Stimulated activated CD8-positive, alpha-beta memory T cell treated with anti-CD3 and anti-CD28 coated beads, Interleukin-12 subunit alpha, Interleukin-12 subunit beta, amount 100 ng/mL, for 4 hours (primary cell): ENCODE results near the gene FRRS1.
"Not testable (repeated sequence)": the region's sequence is repeated elsewhere in the genome, so short reads cannot be mapped to it uniquely, and the experiment has no call there.

ENCODE experiments used
- DNase-seq: peaks from one replicate; pipeline ENCODE4 v3.0.0-alpha.2; 2020; ENCODE audit warnings: low read depth

The FRRS1 gene

DNA sequence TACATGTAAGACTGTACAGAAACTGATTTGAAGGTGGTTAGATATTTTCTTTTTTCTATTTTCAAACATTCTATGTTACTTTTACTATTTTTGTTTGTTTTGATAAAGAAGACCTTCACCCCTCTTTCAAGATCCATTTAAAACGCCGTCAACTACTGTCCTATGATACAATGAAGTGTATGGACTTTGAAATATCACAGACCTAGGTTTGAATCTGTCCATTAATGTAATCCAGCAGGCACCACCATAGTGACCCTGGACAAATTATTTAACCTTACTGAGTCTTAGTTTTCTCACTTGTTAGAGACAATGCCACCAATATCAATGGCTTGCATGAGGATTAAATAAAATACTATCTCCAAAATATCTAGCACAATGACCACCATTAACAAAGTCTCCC, 2.0 kb downstream of the FRRS1 start:
- no peak for DNase-seq

DNA sequence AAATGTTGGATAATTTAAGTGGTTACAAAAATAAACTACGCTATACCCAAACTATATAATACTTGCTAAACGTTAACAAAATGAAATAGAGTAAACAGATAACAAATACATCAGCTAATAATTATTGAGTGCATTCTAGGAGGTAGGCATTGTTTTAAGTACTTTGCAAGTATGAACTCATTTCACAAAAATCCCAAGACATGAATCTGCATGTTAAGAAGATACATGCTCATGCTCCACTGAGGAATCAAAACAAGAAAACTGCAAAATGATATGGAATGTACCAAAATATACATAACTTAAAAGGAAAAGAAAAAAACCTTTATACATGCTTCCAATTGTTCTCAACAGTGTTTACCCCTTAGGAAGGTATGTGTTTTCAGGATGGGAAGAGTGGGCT, 2.5 kb downstream of the FRRS1 start:
- no peak for DNase-seq

DNA sequence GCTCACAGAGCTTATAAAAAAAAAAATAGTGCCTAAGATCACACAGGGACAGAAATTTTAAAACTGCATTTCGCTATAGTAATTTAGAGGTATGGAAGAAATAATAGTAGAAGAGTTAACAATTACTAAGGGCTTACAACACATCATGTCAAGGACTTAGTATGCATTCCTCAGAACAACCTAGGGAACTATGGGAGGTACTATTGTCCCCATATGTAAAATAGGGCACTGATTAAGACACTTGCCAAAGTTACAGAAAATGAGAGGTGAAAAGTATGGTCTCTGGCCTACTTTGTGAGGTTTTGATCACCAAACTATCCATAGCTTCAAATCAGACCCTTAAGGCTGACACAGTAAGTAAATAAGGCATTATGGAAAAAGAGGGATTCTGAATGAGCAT, 4.7 kb downstream of the FRRS1 start:
- DNase-seq: no peak

DNA sequence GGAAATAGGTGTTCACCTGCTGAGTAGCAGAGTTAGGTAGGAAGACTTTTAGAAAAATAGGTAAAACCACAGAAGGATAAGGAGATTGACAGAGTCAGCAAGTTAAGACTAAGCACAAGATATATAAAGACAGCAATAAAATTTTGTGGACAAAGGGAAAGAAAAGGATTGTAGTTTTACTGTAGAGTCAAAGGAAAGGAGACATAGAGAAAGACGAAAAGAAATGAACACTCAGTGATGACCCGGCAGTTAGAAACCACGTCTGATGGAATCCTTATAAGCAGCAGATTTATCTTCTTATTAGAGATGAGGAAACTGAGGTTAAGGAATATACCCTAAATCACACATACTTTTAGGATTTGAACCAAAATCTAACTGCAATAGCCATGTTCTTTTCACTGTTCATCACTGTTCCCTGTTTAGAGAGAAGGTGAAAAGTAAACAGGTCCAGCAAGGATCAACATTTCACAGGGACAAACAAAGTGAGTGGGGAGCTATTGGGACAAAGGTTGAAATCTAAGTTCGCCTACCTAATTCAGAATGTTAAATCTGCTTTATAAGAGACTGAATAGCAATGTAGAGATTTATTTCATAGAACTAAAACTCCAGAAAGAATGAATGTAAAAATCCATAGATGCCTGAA, 6.8 kb downstream of the FRRS1 start:
- DNase-seq: no peak

DNA sequence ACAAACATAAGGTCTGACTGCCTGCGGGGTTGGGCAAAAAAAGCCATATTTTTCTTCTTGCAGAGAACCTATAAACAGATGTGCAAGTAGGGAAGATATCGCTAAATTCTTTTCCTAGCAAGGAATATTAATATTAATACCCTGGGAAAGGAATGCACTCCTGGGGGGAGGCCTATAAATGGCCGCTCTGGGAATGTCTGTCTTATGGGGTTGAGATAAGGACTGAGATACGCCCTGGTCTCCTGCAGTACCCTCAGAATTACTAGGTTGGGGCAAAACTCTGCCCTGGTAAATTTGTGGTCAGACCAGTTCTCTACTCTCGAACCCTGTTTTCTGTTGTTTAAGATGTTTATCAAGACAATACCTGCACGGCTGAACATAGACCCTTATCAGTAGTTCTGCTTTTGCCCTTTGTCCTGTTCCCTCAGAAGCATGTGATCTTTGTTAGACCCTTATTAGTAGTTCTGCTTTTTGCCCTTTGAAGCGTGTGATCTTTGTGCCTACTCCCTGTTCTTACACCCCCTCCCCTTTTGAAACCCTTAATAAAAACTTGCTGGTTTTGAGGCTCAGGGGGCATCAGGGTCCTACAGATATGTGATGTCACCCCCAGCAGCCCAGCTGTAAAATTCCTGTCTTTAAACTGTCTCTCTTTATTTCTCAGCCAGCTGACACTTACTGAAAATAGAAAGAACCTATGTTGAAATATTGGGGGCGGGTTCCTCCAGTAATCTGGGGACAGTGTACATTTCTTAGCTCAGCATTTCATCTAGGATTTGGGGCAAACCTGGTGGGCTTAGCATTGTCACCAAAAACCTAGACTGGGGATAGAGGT, 7.5 kb downstream of the FRRS1 start:
- DNase-seq: not testable (repeated sequence)

DNA sequence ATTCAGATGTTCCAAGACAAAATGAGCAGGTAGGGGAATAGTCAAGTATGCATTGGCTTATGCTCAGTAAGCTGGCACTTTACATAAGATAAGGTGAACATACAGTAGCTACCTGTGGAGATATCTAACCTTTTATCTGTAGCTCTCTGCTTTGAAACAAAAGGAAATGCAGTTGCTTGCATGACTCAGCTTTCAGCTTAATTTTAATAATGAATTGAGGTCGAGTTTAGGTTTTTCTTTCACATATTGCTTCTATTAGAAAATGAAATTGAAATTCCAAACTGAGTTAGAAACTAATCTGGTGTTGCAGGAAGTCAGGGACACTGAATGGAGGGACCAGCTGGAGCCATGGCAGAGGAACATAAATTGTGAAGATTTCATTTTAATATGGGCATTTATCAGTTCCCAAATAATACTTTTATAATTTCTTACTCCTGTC, 8.3 kb downstream of the FRRS1 start:
- DNase-seq: no peak

DNA sequence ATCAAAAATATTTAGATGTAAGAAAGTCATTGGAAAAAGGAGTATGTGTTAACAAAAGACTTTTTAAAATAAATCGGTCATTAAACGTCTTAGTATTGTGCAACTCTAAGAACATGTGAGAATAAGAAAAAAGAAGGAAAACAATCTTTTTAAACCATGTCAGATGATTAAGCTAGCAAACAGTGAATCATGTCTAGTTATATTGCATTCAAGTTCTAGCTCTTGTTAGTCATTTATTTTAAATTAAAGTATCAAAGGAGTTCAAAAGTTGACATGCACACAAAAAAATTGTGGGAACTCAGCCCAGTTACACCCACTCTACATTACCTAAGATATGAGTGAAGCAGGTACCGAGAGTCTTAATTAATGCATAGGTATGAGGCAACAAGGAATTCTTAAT, 9.8 kb downstream of the FRRS1 start:
- no peak for DNase-seq

DNA sequence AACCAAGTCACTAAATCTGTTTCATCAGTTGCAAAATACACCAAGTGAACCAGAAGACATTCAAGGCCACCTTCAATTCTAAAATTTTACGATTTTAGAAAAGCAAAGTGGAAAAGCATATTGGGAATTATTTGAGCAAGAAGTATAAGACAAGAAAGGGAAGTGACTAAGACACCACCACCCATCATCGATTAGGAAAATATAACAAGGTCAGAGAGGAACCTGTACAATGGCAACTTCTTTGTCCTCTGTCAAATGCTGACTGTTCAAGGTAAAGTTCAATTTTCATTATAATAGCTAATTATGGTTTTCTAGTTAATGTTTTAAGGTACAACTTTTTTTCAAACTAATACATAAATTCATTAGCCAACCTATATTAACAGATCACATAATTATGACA, 10.8 kb downstream of the FRRS1 start:
- DNase-seq: no peak

DNA sequence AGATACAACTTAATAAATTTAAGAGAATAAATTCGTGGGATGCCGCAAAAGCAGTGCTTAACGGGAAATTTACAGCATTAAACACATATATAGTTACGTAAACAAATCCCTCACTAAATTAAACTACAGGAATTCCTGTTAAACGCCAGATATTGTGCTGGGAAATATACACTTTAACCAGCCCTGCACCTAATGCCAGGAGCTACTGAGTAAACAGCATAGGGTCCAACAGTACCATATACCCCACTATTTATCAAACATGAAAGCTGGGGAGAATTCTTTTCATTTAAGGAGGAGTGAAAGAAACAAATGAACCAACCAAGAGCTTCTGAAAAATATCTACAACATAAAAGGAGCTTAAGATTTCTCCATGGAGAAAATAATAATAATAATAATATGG, 11.7 kb downstream of the FRRS1 start:
- no peak for DNase-seq

DNA sequence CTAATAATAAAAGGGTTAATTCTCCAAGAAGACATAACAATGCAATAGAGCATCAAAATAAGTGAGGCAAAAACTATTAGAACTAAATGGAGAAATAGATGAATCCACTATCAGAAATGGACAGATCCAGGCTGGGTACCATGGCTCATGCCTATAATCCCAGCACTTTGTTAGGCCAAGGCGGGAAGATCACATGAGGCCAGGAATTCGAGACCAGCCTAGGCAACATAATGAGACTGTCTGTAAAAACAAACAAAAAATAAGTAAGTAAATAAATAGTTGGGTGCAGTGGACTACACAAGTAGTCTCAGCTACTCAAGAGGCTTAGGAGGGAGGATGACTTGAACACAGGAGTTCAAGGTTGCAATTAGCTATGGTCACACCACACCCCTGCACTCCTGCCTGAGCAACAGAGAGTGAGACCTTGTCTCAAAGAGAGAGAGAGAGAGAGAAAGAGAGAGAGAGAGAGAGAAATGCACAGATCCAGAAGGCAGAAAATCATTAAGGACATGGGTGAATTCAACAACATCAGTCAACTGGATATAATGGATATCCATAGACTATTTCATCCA, 12.3 kb downstream of the FRRS1 start:
- DNase-seq: no peak

DNA sequence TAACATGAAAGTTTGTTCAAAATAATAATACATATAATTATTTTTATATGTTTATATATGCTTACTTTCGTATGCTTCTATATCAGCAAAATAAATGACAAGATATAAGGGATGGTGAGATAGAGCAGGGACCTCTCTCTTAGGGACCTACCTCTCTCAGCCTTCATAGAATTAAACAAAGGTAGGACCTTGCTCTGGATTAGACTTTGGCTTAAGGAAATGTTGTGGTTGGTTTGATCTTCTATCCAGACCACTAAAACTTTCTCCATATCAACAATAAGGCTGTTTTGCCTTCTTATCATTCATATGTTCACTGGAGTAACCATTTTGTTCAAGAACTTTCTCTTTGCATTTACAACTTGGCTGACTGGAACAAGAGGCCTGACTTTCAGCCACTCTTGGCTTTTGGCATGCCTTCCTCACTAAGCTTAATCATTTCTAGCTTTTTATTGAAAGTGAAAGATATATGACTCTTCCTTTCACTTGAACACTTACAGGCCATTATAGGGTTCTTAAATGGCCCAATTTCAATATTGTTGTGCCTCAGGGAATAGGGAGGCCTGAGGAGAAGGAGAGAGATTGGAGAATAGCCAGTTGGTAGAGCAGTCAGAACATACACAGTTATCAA, 14.4 kb downstream of the FRRS1 start:
- DNase-seq: no peak

DNA sequence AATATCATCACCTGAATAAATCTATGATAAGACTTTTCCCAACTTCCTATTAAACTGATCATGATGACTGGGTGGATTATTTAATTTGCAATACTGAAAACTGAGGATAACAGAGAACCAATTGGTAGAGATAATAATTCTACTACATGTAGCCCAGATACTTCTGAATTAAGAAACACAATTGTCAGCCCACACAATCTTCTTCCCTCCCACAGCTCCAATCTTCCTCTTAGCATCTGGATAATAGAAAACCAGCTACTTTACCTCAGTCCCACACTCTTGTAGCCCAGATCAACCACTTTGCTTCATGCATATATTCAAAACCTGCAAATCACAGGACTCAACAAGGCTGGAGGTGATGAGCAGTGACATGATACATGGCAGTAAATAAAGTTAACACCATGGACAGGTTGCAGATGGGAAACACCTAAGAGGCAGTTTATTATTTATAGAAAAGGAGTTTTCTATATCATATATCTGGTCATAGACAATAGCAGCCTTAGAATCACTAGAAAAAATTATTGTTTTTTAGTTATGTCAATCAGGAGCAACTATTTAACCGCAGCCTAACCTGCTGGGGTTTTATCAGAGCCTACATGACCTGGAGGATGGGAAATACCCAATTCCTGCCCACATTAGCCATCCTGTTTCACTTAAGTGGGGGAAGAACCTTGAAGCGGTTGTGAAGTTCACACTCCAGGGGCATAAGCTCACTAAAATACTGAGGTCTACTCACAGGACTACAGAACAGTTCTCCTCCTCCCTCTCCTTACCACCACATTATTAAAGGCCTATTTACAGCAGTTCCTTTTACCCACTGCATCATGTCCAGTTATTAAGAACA, 16.7 kb downstream of the FRRS1 start:
- no peak for DNase-seq

DNA sequence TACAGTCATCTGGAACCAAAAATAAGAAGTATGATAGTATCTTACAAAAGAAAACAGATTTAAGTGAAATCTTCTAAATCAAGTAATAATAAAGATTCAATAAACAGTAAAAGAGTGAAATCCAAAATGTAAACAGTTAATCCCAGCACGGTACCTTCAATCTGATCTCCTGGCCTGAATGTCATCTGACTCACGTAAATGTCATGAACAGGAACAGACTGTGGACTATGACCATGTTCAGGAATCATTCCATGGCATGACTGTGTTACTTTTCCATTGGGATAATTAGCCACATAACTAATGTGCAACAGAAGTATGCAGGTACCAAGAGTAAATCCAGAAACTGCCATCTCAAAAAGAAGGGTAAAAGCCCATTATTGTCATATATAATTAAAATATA, 18.0 kb downstream of the FRRS1 start:
- DNase-seq: no peak

DNA sequence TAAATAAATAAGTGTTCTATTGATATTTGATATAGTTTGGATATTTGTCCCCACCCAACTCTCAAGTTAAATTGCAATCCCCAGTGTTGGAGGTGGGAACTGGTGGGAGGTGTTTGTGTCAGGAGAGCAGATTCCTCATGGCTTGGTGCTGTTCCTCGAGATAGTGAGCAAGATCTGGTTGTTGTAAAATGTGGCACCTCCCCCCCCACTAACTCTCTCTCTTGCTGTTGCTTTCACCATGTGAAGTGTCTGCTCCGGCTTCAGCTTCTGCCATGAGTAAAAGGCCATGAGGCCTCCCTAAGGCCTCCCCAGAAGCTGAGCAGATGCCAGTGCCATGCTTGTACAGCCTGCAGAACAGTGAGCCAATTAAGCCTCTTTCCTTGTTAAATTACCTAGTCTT, 20.8 kb downstream of the FRRS1 start:
- DNase-seq: no peak

DNA sequence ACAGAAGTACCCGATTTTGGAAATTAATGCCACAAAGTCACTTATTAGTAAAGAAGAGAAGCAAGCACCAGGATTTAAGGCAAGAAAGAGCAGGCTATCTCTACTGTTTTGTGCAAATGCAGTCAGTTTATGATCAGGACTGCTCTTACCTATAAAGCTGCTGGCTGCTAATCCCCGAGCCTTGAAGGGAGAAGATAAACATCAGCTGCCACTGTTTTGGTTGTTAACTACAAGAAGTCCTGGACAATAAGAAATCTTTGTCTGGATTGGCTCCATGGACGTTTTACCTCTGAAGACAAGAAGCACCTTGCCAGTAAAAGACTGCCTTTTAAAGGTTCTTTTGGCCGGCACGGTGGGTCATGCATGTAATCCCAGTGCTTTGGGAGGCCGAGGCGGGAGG, 21.4 kb downstream of the FRRS1 start:
- no peak for DNase-seq

DNA sequence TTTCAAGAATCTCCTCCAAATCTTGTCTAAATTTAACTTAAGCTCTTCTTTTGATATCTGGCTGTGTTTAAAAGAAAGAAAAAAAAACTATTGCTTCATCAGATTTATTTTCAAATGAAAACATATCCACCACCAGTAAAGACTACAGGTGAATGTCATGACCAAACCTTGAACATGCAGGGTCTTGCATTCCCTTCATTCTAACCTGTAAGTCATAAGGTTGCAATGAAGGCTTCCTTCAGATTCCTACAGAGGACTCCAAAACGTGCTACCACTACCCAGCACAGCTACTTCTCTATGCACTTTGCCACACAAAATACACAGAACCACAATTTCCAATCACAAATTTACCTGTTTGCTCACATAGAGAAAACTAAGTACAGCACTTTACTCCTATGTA, 26.3 kb downstream of the FRRS1 start:
- DNase-seq: no peak

DNA sequence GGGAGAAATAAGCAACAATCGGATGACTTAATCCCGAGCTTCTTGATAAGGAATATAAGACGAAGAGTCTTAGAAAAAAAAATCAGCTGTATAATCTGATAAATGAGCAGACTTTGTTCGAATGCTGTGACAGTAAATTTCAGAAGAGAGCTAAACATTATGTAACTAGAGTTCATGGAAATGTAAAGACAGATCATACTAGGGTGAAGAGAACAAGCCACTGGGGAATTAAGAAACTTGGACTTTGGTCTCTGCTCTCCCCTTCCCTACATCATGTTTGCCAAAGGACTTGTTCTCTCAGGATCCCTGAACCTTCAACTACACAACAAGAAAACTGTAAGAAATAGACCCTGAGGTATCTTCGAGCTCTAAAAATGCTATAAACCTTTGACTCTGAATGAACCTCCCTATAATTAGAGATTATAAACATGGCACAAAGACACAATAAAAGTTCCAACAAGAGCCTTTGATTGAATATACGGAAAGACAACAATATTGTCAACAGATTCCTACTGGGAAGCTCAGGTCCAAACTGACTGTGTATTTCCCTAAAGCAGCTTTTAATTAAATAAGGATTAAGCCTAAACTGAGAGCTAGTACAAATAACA, 27.5 kb downstream of the FRRS1 start:
- DNase-seq: no peak

DNA sequence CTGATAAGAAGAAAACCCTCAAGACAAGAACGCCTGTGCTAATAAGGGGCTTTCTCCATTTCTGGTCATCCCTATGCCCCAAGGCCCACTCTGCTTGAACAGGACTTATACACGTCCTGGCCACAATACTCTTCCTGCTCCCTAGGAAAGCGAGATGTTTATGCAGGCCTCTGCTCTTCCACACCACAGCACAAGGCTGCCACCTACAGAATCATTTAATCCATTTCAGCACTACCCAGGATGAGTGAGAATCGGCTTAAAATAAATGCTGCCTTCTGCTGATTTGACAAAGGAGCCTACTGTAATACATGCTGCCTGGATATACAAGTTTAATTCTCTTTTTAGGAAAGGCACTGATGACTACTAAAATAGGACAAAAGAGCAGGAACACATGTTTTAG, 29.4 kb downstream of the FRRS1 start:
- no peak for DNase-seq

DNA sequence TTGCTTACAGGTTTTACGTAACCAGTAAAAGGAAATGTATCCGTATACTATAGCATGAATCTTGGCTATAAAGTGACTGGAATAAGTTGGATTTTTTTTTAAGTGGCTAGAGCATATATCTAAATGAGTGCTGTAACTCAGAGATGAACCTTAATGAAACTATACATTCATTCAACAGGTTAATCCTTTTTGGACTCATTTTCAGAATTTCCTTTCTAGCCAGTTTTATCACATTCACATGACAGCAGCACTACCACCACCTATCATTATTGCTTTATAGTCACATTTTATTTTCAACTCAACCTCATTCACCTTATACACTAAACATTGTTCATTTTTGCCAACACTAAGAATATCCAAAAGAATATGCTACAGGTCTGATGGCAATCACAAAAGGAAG, 30.6 kb downstream of the FRRS1 start:
- no peak for DNase-seq

DNA sequence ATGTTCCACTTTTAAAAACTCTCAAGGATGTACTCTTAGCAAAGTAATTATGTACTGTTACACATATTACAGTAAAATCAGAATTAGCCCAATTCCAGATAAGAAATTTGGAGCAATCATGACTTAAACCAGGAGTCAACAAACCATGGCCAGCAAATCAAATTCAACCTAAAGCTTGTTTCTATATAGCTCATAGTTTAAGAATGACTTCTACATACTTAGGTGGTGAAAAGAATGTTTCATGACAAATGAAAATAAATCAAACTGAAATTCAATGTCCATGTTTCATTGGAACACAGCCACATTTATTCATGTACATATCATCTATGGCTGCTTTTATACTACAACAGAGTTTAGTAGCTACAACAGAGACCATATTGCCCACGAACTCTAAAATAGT, 35.1 kb downstream of the FRRS1 start:
- no peak for DNase-seq

DNA sequence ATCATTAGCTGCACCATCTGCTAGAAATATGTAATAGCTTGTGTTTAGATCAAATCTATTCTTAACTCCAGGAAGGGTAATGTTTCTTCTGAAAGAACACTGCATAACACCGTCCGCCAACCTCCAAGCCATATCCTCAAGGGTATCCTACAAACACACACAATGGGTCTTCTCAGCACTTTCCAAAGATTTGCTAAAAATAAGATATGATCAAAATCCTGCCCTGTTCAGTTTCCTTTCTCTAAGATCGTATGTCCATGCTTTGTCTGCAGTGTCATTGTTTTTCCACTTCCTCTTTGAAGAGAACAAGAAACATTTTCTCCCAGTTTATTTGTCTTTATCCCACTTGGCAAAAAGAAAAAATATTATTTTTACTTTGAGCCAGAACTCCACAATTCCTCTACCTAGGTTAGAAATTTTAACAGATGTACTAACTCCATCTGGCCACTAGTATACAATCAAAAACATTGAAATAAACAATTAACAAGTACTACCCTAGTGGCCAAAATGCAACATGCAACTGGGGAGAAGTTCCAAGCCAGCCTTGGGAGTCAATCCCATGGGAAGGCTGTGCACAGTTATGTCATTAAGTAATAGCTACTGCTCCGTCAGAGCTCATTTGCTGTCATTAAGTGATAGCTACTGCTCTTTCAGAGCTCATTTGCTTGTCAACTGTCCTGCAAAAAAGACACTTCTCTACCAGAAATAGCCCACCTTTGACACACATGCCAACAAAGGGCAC, 37.8 kb downstream of the FRRS1 start:
- no peak for DNase-seq
